IMR-90 (cell line): ENCODE data around the gene MPRIP. TPM values are rescaled to one million over a fixed set of nuclear protein-coding genes. Genes with fewer than 3 reads are reported as not detected.

ENCODE experiments used
- ATAC-seq: fragments of 200-7000 bp; cut with Tn5 transposase; 2 replicates; pipeline ENCODE4 v1.9.1; 2020; ENCODE audit warnings: low read depth, mild to moderate bottlenecking, moderate library complexity
- BruUV-seq: library from RNA; stranded (reverse); fragments of 400-500 nt; replicated peaks from 2 replicates; lab custom pipeline; 2021; lab: Mats Ljungman, UMichigan
- CTCF ChIA-PET: fragments of 300-600 bp; formaldehyde crosslinking; extraction: SDS; loops from one replicate; lab custom pipeline; 2021; ENCODE audit warnings: antibody characterized with exemption; lab: Yijun Ruan, JAX
- POLR2A ChIA-PET: fragments of 300-600 bp; sonication (Branson Sonifier 250); formaldehyde crosslinking; loops from one replicate; lab custom pipeline; 2022; ENCODE audit warnings: antibody characterized with exemption; ENCODE audit not compliant: unreplicated experiment; lab: Charles Lee
- DNase-seq: peaks from one replicate; pipeline ENCODE4 v3.0.0; 2013
- H2AFZ ChIP-seq: replicated peaks from 2 replicates; pipeline ENCODE3; 2013; ENCODE audit warnings: low read length, mild to moderate bottlenecking; ENCODE audit not compliant: poor library complexity
- H2AK5ac ChIP-seq: 2 replicates; pipeline ENCODE4 v1.6.1; 2013; ENCODE audit warnings: low read depth, low read length, inconsistent platforms
- H2AK9ac ChIP-seq: replicated peaks from 2 replicates; pipeline ENCODE3; 2013; ENCODE audit warnings: mild to moderate bottlenecking, low read depth, low read length, moderate library complexity; ENCODE audit not compliant: poor library complexity
- H2BK120ac ChIP-seq: 2 replicates; pipeline ENCODE4 v1.6.1; 2013; ENCODE audit warnings: low read depth, low read length, inconsistent platforms
- H2BK15ac ChIP-seq: 3 replicates; pipeline ENCODE4 v1.6.1; 2013; ENCODE audit warnings: low read depth, low read length, inconsistent platforms
- H2BK20ac ChIP-seq: 2 replicates; pipeline ENCODE4 v1.6.1; 2013; ENCODE audit warnings: low read depth, mild to moderate bottlenecking, inconsistent platforms, low read length, moderate library complexity
- H2BK5ac ChIP-seq: 2 replicates; pipeline ENCODE4 v1.6.1; 2013; ENCODE audit warnings: mild to moderate bottlenecking, low read depth, low read length, inconsistent platforms; ENCODE audit not compliant: poor library complexity, severe bottlenecking
- H3K14ac ChIP-seq: replicated peaks from 2 replicates; pipeline ENCODE4 v1.6.1; 2013; ENCODE audit warnings: low read depth, low read length, inconsistent platforms
- H3K18ac ChIP-seq: 2 replicates; pipeline ENCODE4 v1.6.1; 2013; ENCODE audit warnings: low read depth, low read length, control low read depth
- H3K23ac ChIP-seq: 2 replicates; pipeline ENCODE4 v1.6.1; 2013; ENCODE audit warnings: low read depth, low read length, inconsistent platforms
- H3K27ac ChIP-seq: 2 replicates; pipeline ENCODE4 v1.5.1; 2013; ENCODE audit warnings: mild to moderate bottlenecking, control low read depth, low read length; ENCODE audit not compliant: insufficient read depth
- H3K27me3 ChIP-seq: 2 replicates; pipeline ENCODE4 v1.6.1; 2013; ENCODE audit warnings: low read length; ENCODE audit not compliant: control insufficient read depth, insufficient read depth
- H3K36me3 ChIP-seq: 2 replicates; pipeline ENCODE4 v1.6.1; 2013; ENCODE audit warnings: low read length, mixed read lengths; ENCODE audit not compliant: control insufficient read depth, insufficient read depth
- H3K4ac ChIP-seq: 2 replicates; pipeline ENCODE4 v1.6.1; 2013; ENCODE audit warnings: low read depth, low read length, inconsistent platforms
- H3K4me1 ChIP-seq: 2 replicates; pipeline ENCODE4 v1.6.1; 2013; ENCODE audit warnings: low read length, mixed read lengths; ENCODE audit not compliant: control insufficient read depth, insufficient read depth
- H3K4me2 ChIP-seq: 2 replicates; pipeline ENCODE4 v1.6.1; 2013; ENCODE audit warnings: low read depth, mild to moderate bottlenecking, control low read depth, low read length, moderate library complexity
- H3K4me3 ChIP-seq: 2 replicates; pipeline ENCODE4 v1.5.1; 2013; ENCODE audit warnings: low read depth, mild to moderate bottlenecking, control low read depth, low read length, moderate library complexity; ENCODE audit not compliant: insufficient read depth
- H3K56ac ChIP-seq: 2 replicates; pipeline ENCODE4 v1.6.1; 2013; ENCODE audit warnings: low read length, inconsistent platforms; ENCODE audit not compliant: insufficient read depth; ENCODE audit errors: extremely low read depth
- H3K79me1 ChIP-seq, 2 experiments: 2 replicates each; pipeline ENCODE4 v1.6.1; 2013; ENCODE audit warnings: low read length in 2 of 2, inconsistent platforms in 1 of 2, low read depth in 1 of 2
- H3K9ac ChIP-seq: 2 replicates; pipeline ENCODE4 v1.6.1; 2013; ENCODE audit warnings: low read depth, low read length, control low read depth
- H3K9me1 ChIP-seq: 2 replicates; pipeline ENCODE4 v1.6.1; 2013; ENCODE audit warnings: low read length, inconsistent platforms; ENCODE audit not compliant: insufficient read depth
- H3K9me3 ChIP-seq: 2 replicates; pipeline ENCODE4 v1.6.1; 2013; ENCODE audit warnings: low read length; ENCODE audit not compliant: control insufficient read depth, insufficient read depth
- H4K20me1 ChIP-seq: 2 replicates; pipeline ENCODE4 v1.6.1; 2013; ENCODE audit warnings: low read length, inconsistent platforms; ENCODE audit not compliant: insufficient read depth
- H4K5ac ChIP-seq: 2 replicates; pipeline ENCODE4 v1.6.1; 2013; ENCODE audit warnings: mild to moderate bottlenecking, low read depth, low read length, control low read depth
- H4K8ac ChIP-seq, 2 experiments: 2 replicates each; pipeline ENCODE4 v1.6.1; 2013; ENCODE audit warnings: low read depth in 2 of 2, low read length in 2 of 2, control low read depth in 1 of 2, inconsistent platforms in 1 of 2
- H4K91ac ChIP-seq: 2 replicates; pipeline ENCODE4 v1.6.1; 2013; ENCODE audit warnings: low read depth, low read length, inconsistent platforms; ENCODE audit not compliant: insufficient read depth
- CEBPB ChIP-seq: IDR thresholded peaks from 2 replicates; pipeline ENCODE4 v1.6.1; 2012; ENCODE audit warnings: low read depth, low read length, improper control_type of control experiment
- FOS ChIP-seq: fragments of 150-350 bp; IDR thresholded peaks from 2 replicates; pipeline ENCODE4 v1.6.1; 2016; ENCODE audit warnings: low read depth, low read length
- MXI1 ChIP-seq: IDR thresholded peaks from 2 replicates; pipeline ENCODE4 v1.6.1; 2012; ENCODE audit warnings: low read depth, mild to moderate bottlenecking, low read length, moderate library complexity, borderline replicate concordance
- SMC3 ChIP-seq: fragments of 150-350 bp; IDR thresholded peaks from 2 replicates; pipeline ENCODE4 v1.6.1; 2016; ENCODE audit warnings: low read depth, mild to moderate bottlenecking, antibody characterized with exemption, low read length, moderate library complexity
- WGBS, 2 experiments: methylation state at CpG; one replicate each; pipeline versions ENCODE4 v1.1.5 to v1.1.7; 2013; ENCODE audit warnings: missing lambda C conversion rate in 2 of 2; ENCODE audit not compliant: insufficient read length in 1 of 2; ENCODE audit errors: extremely low coverage in 2 of 2; 5-methylcytosine and 5-hydroxymethylcytosine counted together
- dilution Hi-C: fragments of 300-500 bp; cut with HindIII; formaldehyde crosslinking; loops from one replicate; pipeline ENCODE4 v1.14.3; 2018; ENCODE audit warnings: low sequenced_read_pairs; ENCODE audit not compliant: unreplicated experiment
- in situ Hi-C: fragments of 300-500 bp; cut with MboI; formaldehyde crosslinking; loops from 3 replicates; pipeline ENCODE4 v1.14.3; 2019; ENCODE audit warnings: low sequenced_read_pairs, inconsistent platforms, mixed read lengths
- intact Hi-C: fragments of 100-400 bp; cut with micrococcal nuclease; formaldehyde crosslinking; loops from 2 replicates; pipeline ENCODE4 v1.10.0; 2022
- polyA plus RNA-seq, 3 experiments: library from polyadenylated mRNA; depleted of rRNA; stranded (reverse); fragments of >200 nt; gene quantifications; 2 replicates each; pipeline ENCODE4 v1.2.3, GENCODE V29; 2012; ENCODE audit warnings: low replicate concordance in 1 of 3
- total RNA-seq: library from RNA; depleted of rRNA; stranded (reverse); fragments of >200 nt; gene quantifications from 2 replicates; pipeline ENCODE4 v1.2.3, GENCODE V29; 2012
- TF ChIP-seq, protein P1 (sequence below): fragments of 150-350 bp; IDR thresholded peaks from 2 replicates; pipeline ENCODE4 v1.6.1; 2017; ENCODE audit warnings: mild to moderate bottlenecking, antibody characterized with exemption, low read length, low read depth

Gene MPRIP
- total and polyA plus RNA-seq, 2 of the 4 experiments (the other 2 are of a cell fraction) = 111 to 149 TPM

DNA sequence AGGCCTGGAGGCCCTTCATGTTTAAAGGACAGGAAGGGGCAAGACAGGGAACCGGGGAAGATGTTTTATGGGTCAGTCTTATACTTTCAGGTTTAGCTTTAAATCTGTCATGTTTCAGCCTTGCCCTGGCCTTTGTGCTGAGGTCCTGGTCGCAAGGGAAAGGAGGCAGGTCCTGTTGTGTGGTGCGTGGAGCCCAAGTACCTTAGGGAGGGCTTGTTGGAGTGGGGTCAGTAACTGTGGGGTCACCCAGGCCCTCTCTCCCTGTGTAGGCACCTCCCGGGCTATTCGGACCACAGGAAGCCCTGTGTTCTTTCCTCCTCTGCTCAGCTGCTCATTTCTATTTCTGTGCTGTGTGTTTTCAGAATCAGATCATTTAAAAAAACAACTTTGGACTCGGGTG is 42.7 kb downstream of the MPRIP start:
- CTCF ChIA-PET = no interaction called here
- peaks cover 32% of the 10 kb centered on the region for H3K36me3 ChIP-seq
- H3K79me1 ChIP-seq = peaks cover 59 to 93% of the 10 kb centered on the region in 2 experiments

More for the DNA sequence above, 42.7 kb downstream of the MPRIP start:
- Histone ChIP-seq H2BK20ac (no peak overlapping the region), H4K20me1 (peaks cover 87% of the 10 kb centered on the region), H3K9me3 (no peaks in the 10 kb centered on the region), H3K9me1 (peaks cover 39% of the 10 kb centered on the region), H2AK9ac (no peak overlapping the region), H3K4ac (no peak overlapping the region), H2AFZ (no peak overlapping the region), H3K27ac (no peak overlapping the region), H3K27me3 (no peaks in the 10 kb centered on the region), H3K4me3 (no peak overlapping the region), H2BK5ac (no peak overlapping the region), H4K5ac (no peak overlapping the region), H3K18ac (no peak overlapping the region), H3K56ac (no peak overlapping the region), H2AK5ac (no peak overlapping the region), H3K23ac (no peak overlapping the region), H4K8ac (no peak overlapping the region), H2BK120ac (no peak overlapping the region), H3K4me2 (no peak overlapping the region), H3K14ac (no peak overlapping the region), H4K91ac (no peak overlapping the region), H2BK15ac (no peak overlapping the region), H3K4me1 (peaks cover 5% of the 10 kb centered on the region; the same call in 1 of the 2 replicates), H3K9ac (no peak overlapping the region)
- POLR2A ChIA-PET = no interaction called here
- intact Hi-C loops (no loop called here), in situ Hi-C loops (no loop called here), dilution Hi-C loops (no loop called here)
- no TSS peak for BruUV-seq
- TF ChIP-seq CEBPB = no peak
- TF ChIP-seq, protein P1, sequence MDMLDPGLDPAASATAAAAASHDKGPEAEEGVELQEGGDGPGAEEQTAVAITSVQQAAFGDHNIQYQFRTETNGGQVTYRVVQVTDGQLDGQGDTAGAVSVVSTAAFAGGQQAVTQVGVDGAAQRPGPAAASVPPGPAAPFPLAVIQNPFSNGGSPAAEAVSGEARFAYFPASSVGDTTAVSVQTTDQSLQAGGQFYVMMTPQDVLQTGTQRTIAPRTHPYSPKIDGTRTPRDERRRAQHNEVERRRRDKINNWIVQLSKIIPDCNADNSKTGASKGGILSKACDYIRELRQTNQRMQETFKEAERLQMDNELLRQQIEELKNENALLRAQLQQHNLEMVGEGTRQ = no peak
- TF ChIP-seq SMC3 = no peak
- no peak for TF ChIP-seq FOS
- TF ChIP-seq MXI1 = no peak
- WGBS, 2 experiments = 83% methylated on average over 1 of the region's 6 CpGs; no CpG with 5 or more reads in 1 of the 2 experiments
- no peak for DNase-seq
- no peak for ATAC-seq
